PFSK-1 (cell line): ENCODE measurements around the gene DDX52.

Experiments used
- FOXP2 ChIP-seq: optimal IDR thresholded peaks from 2 replicates; pipeline ENCODE3; 2011; ENCODE audit warnings: borderline replicate concordance, control low read depth, inconsistent platforms; ENCODE audit not compliant: insufficient read depth; ENCODE audit errors: extremely low read length, extremely low read depth
- POLR2AphosphoS5 ChIP-seq: IDR thresholded peaks from 2 replicates; pipeline ENCODE4 v1.6.1; 2012; ENCODE audit warnings: low read depth, mild to moderate bottlenecking, control low read depth, low read length, moderate library complexity
- SIN3A ChIP-seq: IDR thresholded peaks from 2 replicates; pipeline ENCODE4 v1.6.1; 2012; ENCODE audit warnings: mild to moderate bottlenecking, low read length, moderate library complexity, borderline replicate concordance; ENCODE audit not compliant: insufficient read depth
- TAF1 ChIP-seq: IDR thresholded peaks from 2 replicates; pipeline ENCODE4 v1.6.1; 2012; ENCODE audit warnings: low read length, control low read depth, borderline replicate concordance; ENCODE audit not compliant: insufficient read depth
- TF ChIP-seq, protein P1 (sequence below), 2 experiments: IDR thresholded peaks; 2 replicates each; pipeline versions ENCODE4 v1.6.1 to v1.8.0; 2011 to 2012; ENCODE audit warnings: low read depth in 2 of 2, low read length in 2 of 2, control low read depth in 1 of 2, inconsistent platforms in 1 of 2, mild to moderate bottlenecking in 1 of 2, moderate library complexity in 1 of 2; ENCODE audit not compliant: insufficient read depth in 1 of 2

DNA sequence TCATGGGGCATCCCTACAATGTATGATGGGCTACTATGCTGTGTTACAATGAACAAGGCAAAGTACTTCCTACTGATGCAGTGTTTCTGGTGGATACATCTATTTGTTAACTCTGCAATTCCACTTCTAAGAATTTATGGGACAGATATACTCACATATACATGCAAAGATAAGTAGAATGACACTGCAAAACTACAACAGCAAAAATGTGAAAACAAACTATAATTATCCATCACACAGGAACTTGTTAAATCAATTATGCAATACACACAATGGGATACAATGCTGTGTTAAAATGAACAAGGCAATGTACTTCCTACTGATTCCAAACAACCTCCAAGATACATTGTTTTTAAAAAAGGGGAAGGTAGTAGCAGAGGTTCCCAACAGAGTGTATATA is 3.2 kb downstream of the DDX52 start:
- TF ChIP-seq TAF1 (no peak), SIN3A (no peak), POLR2AphosphoS5 (no peak), FOXP2 (no peak)
- TF ChIP-seq, protein P1, sequence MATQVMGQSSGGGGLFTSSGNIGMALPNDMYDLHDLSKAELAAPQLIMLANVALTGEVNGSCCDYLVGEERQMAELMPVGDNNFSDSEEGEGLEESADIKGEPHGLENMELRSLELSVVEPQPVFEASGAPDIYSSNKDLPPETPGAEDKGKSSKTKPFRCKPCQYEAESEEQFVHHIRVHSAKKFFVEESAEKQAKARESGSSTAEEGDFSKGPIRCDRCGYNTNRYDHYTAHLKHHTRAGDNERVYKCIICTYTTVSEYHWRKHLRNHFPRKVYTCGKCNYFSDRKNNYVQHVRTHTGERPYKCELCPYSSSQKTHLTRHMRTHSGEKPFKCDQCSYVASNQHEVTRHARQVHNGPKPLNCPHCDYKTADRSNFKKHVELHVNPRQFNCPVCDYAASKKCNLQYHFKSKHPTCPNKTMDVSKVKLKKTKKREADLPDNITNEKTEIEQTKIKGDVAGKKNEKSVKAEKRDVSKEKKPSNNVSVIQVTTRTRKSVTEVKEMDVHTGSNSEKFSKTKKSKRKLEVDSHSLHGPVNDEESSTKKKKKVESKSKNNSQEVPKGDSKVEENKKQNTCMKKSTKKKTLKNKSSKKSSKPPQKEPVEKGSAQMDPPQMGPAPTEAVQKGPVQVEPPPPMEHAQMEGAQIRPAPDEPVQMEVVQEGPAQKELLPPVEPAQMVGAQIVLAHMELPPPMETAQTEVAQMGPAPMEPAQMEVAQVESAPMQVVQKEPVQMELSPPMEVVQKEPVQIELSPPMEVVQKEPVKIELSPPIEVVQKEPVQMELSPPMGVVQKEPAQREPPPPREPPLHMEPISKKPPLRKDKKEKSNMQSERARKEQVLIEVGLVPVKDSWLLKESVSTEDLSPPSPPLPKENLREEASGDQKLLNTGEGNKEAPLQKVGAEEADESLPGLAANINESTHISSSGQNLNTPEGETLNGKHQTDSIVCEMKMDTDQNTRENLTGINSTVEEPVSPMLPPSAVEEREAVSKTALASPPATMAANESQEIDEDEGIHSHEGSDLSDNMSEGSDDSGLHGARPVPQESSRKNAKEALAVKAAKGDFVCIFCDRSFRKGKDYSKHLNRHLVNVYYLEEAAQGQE (IDR thresholded peaks at IDR 0.05; ENCODE audit: insufficient read depth in 1 of 2, low read depth in 2 of 2, low read length in 2 of 2), result no peak
